BLaER1 (cell line): ENCODE results near the gene ACTL6B.
A peak's percentile ranks its signal among the peaks of the same experiment; 100 is the strongest.

ENCODE experiments used
- H3K27ac ChIP-seq: shearing (Covaris generic); formaldehyde crosslinking; 2 replicates; pipeline ENCODE4 v1.8.1; 2022
- H3K27me3 ChIP-seq: shearing (Covaris generic); formaldehyde crosslinking; 2 replicates; pipeline ENCODE4 v1.8.1; 2022
- H3K36me3 ChIP-seq: shearing (Covaris generic); formaldehyde crosslinking; 2 replicates; pipeline ENCODE4 v1.8.1; 2022
- H3K4me1 ChIP-seq: shearing (Covaris generic); formaldehyde crosslinking; 2 replicates; pipeline ENCODE4 v1.8.1; 2022
- H3K4me2 ChIP-seq: shearing (Covaris generic); formaldehyde crosslinking; 2 replicates; pipeline ENCODE4 v1.8.1; 2022
- H3K4me3 ChIP-seq: shearing (Covaris generic); formaldehyde crosslinking; 2 replicates; pipeline ENCODE4 v1.8.1; 2022
- H3K9ac ChIP-seq: shearing (Covaris generic); formaldehyde crosslinking; 2 replicates; pipeline ENCODE4 v1.8.1; 2022
- H3K9me3 ChIP-seq: shearing (Covaris generic); formaldehyde crosslinking; 2 replicates; pipeline ENCODE4 v1.8.1; 2022
- H4K20me1 ChIP-seq: shearing (Covaris generic); formaldehyde crosslinking; 2 replicates; pipeline ENCODE4 v1.8.1; 2022
- Cebpa-rat ChIP-seq: shearing (Covaris generic); IDR thresholded peaks from 2 replicates; pipeline ENCODE4 v1.8.1; 2022

ACTL6B gene

DNA sequence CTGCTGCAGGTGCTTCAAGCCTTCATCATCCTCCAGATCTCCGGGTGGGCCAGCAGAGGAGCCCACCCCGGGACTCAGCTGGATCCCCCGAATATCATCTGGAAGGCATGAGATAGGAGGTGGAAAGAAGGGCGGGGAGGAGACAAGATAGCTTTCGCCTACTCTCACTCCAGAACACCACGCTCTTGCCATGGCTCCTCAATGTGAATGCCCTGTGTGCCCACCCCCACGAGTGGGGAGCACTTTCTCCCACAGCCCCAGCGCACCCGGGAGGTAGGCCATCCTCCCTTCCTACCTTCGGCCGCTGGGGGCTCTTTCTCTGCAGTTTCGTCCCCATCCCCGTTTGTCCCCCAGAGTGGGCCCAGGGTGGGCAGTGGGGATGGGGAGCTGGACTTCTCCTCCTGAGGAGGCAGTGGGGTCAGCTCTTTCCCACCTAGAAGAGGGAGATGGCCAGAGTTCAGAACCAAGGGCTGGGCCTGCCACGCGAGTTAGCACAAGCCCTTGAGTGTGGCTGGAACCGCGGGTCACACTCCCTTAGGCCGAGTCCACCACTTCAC, 28.9 kb upstream of the ACTL6B start:
- H3K9me3 ChIP-seq, result no peaks in the 10 kb centered on the region
- H3K4me1 ChIP-seq, result peaks cover 25% of the 10 kb centered on the region
- H3K36me3 ChIP-seq, result peaks cover 91% of the 10 kb centered on the region
- H3K4me2 ChIP-seq, result no peak overlapping the region
- H3K27ac ChIP-seq, result no peak overlapping the region
- no peak for TF ChIP-seq Cebpa-rat
- peaks cover 96% of the 10 kb centered on the region for H4K20me1 ChIP-seq
- no peak overlapping the region for H3K4me3 ChIP-seq
- H3K9ac ChIP-seq, result no peak overlapping the region
- no peaks in the 10 kb centered on the region for H3K27me3 ChIP-seq

- Histone ChIP-seq H3K27me3 (no peaks in the 10 kb centered on the region), H3K36me3 (peaks cover 96% of the 10 kb centered on the region), H3K4me1 (peaks cover 20% of the 10 kb centered on the region), H3K4me3 (no peak overlapping the region), H3K9ac (no peak overlapping the region), H3K9me3 (no peaks in the 10 kb centered on the region), H3K4me2 (no peak overlapping the region), H3K27ac (no peak overlapping the region), H4K20me1 (peaks cover 96% of the 10 kb centered on the region)
- TF ChIP-seq Cebpa-rat, result no peak
Observed at GRCh38 chr7:100684534-100685042, 28.3 kb upstream of the ACTL6B start.

DNA sequence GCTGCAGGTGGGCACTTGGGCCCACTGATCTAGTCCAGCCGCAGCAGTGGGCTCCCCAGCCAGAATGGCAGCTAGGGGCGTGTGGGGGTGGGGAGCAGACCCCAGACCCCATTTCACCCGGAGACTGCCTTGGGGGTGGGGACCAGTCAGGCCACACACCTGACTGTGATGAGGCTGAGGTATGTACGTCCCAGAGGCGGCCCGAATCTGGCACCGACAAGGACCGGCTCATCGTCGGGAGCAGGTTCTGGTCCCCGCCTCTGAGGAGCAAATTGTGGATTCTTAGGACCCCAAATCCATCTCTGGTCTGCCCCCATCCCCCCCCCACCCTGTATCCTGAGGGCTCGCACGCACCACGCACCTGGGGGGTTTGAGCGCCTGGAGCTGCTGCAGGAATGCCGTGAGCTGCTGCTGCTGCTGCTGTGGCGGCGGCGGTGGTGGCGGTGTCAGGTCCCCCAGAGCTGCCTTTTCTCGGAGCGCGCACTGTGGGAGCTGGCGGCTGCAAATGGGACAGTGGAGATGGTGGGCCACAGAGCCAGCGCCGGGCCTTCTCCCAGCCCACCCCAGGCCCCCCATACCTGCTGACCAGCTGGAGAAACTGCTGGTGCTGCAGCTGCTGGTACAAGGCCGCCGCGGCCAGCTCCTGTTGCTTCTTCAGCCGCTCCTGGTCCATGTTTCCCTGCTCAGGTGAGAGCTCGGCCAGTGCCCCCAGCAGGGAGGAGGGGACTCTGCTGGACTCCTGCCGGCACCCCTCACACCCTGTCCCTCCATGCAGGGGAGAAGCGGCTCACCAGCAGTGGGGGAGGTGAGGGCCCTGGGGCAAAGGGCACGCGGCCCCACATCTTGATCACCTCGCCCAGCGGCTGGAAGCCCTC, 27.6 kb upstream of the ACTL6B start:
- H3K9me3 ChIP-seq, result no peaks in the 10 kb centered on the region

DNA sequence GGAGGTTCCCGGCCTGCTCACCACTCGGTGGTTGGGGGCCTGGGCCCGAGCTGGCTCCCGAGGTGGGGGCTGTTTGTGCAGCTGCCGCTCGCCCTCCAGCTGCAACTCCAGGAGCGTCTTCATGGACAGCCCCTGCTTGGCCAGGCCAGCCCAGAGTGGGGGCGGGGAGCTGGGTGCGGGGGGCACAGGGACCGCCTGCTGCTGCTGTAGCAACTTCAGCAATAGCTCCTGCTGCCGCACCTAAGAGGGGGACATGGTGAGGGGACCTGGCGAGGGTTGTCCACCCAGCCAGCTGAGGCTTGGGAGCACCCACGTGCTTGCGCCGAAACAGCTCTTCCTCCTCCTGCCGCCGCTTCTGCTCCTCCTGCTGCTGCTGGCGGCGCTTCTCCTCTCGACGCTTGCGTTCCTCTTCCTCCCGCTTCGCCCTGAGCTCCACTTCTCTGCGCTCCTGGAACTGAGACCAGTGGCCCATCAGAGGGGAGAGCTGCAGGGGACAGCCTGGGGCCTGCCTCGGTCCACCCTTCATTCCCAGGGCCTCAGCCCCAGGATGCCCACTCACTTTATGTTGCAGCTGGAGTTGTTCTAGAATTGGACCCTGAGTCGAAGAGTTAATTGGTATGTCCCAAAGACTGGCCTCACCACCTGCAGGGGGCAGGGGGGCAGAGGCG, 26.9 kb upstream of the ACTL6B start:
- Histone ChIP-seq H3K36me3 (peaks cover 100% of the 10 kb centered on the region), H3K4me1 (peaks cover 11% of the 10 kb centered on the region), H4K20me1 (peaks cover 96% of the 10 kb centered on the region), H3K4me3 (no peak overlapping the region), H3K27ac (no peak overlapping the region), H3K4me2 (no peak overlapping the region), H3K27me3 (no peaks in the 10 kb centered on the region), H3K9me3 (no peaks in the 10 kb centered on the region), H3K9ac (no peak overlapping the region)
- no peak for TF ChIP-seq Cebpa-rat

More for the DNA sequence above, 27.6 kb upstream of the ACTL6B start:
- Histone ChIP-seq H4K20me1 (peaks cover 96% of the 10 kb centered on the region), H3K27me3 (no peaks in the 10 kb centered on the region), H3K36me3 (peaks cover 100% of the 10 kb centered on the region), H3K4me1 (peaks cover 13% of the 10 kb centered on the region), H3K9ac (no peak overlapping the region), H3K27ac (no peak overlapping the region), H3K4me2 (no peak overlapping the region), H3K4me3 (no peak overlapping the region)
- no peak for TF ChIP-seq Cebpa-rat

DNA sequence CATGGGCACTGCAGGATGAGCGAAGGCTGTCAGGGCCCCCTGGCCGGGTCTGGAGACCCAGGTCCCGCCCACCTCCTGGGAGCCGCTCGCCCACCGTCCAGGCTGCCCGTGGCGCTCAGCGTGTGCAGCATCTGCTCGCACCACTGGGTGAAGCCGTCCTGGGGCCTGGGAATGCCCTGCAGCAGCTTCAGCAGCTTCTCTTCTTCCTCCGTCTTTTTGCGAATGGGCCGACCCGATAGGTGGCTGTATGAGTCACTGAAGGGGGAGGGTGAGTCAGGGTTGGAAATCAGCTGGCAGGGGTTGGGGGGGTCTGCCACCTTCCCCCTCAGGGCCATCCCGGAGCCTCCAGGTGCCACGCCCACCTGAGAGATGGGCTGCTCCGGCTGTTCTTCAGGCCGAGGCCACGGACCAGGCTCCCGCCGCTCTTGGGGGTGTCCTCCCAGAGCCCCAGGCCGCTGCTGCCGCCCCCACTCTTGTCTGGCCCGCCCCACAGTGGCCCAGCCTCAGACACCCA, 26.0 kb upstream of the ACTL6B start:
- no peak overlapping the region for H3K4me3 ChIP-seq
- H3K27ac ChIP-seq, result no peak overlapping the region
- H3K4me2 ChIP-seq, result no peak overlapping the region
- no peak overlapping the region for H3K9ac ChIP-seq
- no peaks in the 10 kb centered on the region for H3K27me3 ChIP-seq
- TF ChIP-seq Cebpa-rat, result no peak
- H3K9me3 ChIP-seq, result no peaks in the 10 kb centered on the region
- H3K4me1 ChIP-seq, result peaks cover 14% of the 10 kb centered on the region
- H4K20me1 ChIP-seq, result peaks cover 96% of the 10 kb centered on the region
- peaks cover 100% of the 10 kb centered on the region for H3K36me3 ChIP-seq

DNA sequence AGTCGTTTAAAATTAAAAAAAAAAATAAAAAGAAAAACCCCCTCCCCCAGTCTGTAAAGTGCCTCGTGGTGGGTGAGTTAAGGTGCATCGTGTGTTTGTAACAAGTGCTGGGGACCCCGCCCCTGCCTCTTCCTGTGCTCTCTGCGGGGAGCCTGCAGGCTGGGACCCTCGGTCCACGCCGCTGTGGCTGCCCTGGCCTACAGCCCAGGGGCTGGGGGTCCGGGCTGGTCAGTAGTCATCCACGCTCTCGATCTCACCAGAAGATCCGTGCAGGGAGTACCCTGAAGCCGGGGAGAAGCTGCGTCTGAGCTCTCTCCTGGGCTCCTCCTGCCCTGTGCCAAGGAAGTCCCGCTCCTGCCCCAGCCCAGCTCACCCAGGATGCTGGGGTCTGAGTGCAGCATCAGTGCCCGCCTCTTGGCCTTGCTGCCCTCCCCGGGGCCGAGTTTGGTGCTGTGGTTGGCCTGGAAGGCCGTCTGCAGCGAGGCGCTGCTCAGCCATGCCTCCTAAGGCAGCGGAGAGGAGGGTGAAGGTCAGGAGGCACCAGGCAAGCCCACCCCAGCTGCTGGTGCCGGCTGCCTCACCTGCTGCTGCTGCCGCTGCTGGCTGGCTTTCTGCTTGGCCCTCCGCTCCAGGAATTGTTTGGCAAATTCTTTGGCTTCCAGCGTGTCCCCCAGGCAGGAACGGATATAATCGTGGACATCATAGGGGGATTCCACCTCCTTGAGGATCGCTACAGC, 25.4 kb upstream of the ACTL6B start:
- Histone ChIP-seq H3K4me1 (peaks cover 21% of the 10 kb centered on the region), H3K36me3 (peaks cover 100% of the 10 kb centered on the region), H4K20me1 (peaks cover 96% of the 10 kb centered on the region), H3K4me2 (no peak overlapping the region), H3K9ac (0 out of 2 replicates have a peak overlapping the region, but pooled peaks have one; percentile 19), H3K4me3 (no peak overlapping the region), H3K27me3 (no peaks in the 10 kb centered on the region), H3K27ac (no peak overlapping the region), H3K9me3 (no peaks in the 10 kb centered on the region)
- TF ChIP-seq Cebpa-rat, result no peak

- TF ChIP-seq Cebpa-rat, result no peak
- Histone ChIP-seq H3K9me3 (no peaks in the 10 kb centered on the region), H3K36me3 (peaks cover 94% of the 10 kb centered on the region), H3K4me1 (peaks cover 25% of the 10 kb centered on the region), H3K9ac (no peak overlapping the region; the same call in 1 of the 2 replicates), H3K4me3 (no peak overlapping the region), H4K20me1 (peaks cover 95% of the 10 kb centered on the region), H3K4me2 (no peak overlapping the region), H3K27me3 (no peaks in the 10 kb centered on the region), H3K27ac (no peak overlapping the region)
Observed at GRCh38 chr7:100680576-100681271, 24.5 kb upstream of the ACTL6B start.

DNA sequence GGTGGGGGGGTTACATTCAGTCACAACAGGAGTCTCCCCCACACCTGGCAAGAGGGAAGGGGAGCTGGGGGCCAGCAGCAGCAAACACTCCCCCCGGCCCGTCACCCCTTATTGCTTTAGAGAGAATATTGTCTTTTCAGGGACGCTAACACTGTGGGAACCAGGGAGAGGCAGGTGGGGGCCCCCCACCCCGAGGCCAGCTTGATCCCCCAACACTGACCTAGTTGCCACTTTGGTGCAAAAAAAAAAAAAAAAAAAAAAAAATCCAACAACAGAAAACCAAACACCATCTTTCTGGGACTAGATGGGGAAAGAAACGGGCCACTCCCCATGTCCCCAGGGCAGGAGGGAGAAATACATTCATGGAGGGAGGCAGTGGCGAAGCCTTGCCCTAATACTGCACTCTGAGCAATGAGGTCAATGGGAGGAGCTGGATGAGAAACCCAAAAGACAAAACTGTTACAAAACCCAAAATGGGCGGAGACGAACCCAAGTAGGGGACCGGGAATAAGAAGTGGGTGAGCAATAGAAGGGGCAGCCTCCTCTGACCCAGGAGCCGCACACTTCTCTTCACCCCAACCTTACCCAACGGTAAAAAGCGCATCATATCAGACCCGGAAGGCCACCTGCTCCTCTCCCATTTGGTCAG, 23.8 kb upstream of the ACTL6B start:
- H3K27me3 ChIP-seq, result no peaks in the 10 kb centered on the region
- H3K9ac ChIP-seq, result no peak overlapping the region
- peaks cover 25% of the 10 kb centered on the region for H3K4me1 ChIP-seq
- H4K20me1 ChIP-seq, result peaks cover 95% of the 10 kb centered on the region
- no peaks in the 10 kb centered on the region for H3K9me3 ChIP-seq
- TF ChIP-seq Cebpa-rat, result no peak
- H3K36me3 ChIP-seq, result peaks cover 88% of the 10 kb centered on the region
- no peak overlapping the region for H3K4me2 ChIP-seq
- no peak overlapping the region for H3K4me3 ChIP-seq
- H3K27ac ChIP-seq, result no peak overlapping the region
